Measurements from ENCODE around the gene OVOL2. TPM values are rescaled to one million over a fixed set of nuclear protein-coding genes. Genes with fewer than 3 reads are reported as not detected.

OVOL2 gene
- polyA plus RNA-seq, 10 donors = 0.92 to 1.2 TPM; not detected in 8

- DNase-seq = no peak
These were observed 67.3 kb downstream of the OVOL2 start for GRCh38 chr20:17990278-17990972.

- DNase-seq = no peak
These were observed 69.7 kb downstream of the OVOL2 start for GRCh38 chr20:17987988-17988387.

- DNase-seq = no peak
These were observed 72.2 kb downstream of the OVOL2 start for GRCh38 chr20:17985388-17986018.

- no peak for DNase-seq
These were observed 81.4 kb downstream of the OVOL2 start for GRCh38 chr20:17976305-17976704.

Other genes with a start within 250 kb of the OVOL2 start
- 100 to 1,000 TPM in 7 of 10 donors, 10 to 100 TPM in 3; 94.6 to 130 (median 107) TPM for gene SNX5, start 89.1 kb downstream of the OVOL2 start, polyA plus RNA-seq (ENCODE audit: insufficient read length in 10 of 10)
- 10 to 100 TPM; 14.8 to 23.6 (median 19.5) TPM for gene MGME1, start 88.9 kb downstream of the OVOL2 start, polyA plus RNA-seq (ENCODE audit: insufficient read length in 10 of 10)
- 10 to 100 TPM; 14.7 to 23.0 (median 16.9) TPM for gene KAT14, start 79.9 kb upstream of the OVOL2 start, polyA plus RNA-seq (ENCODE audit: insufficient read length in 10 of 10)
- 10 to 100 TPM in 7 of 10 donors, 1 to 10 TPM in 3; 8.8 to 12.2 (median 11.1) TPM for gene PET117, start 79.9 kb upstream of the OVOL2 start, polyA plus RNA-seq (ENCODE audit: insufficient read length in 10 of 10)
- 10 to 100 TPM; 11.0 to 18.6 (median 15.0) TPM for gene ZNF133, start 230.6 kb upstream of the OVOL2 start, polyA plus RNA-seq (ENCODE audit: insufficient read length in 10 of 10)